HCT116 (cell line): Measurements from ENCODE around the gene TMEM150C. TPM values are rescaled to one million over a fixed set of nuclear protein-coding genes. Genes with fewer than 3 reads are reported as not detected.

Experiments used
- ATAC-seq: fragments of 200-7000 bp; cut with Tn5 transposase; 2 replicates; pipeline ENCODE4 v1.9.1; 2020; ENCODE audit warnings: mild to moderate bottlenecking, moderate library complexity
- BruUV-seq: library from RNA; stranded (reverse); fragments of 400-500 nt; replicated peaks from 2 replicates; lab custom pipeline; 2021; lab: Mats Ljungman, UMichigan
- CTCF ChIA-PET: fragments of 300-600 bp; sonication (Branson Sonifier 250); formaldehyde crosslinking; loops from one replicate; lab custom pipeline; 2021; ENCODE audit warnings: antibody characterized with exemption; lab: Charles Lee
- POLR2A ChIA-PET: fragments of 300-600, 350-600 bp; sonication (Branson Sonifier 250); formaldehyde crosslinking; loops from one replicate; lab custom pipeline; 2021; ENCODE audit warnings: antibody characterized with exemption; lab: Charles Lee
- RAD21 ChIA-PET, 2 experiments: fragments of 300-600 bp; sonication (Branson Sonifier 250); formaldehyde crosslinking; loops; one replicate each; lab custom pipeline; 2023; ENCODE audit warnings: low total read pairs in 2 of 2; ENCODE audit not compliant: uncharacterized antibody in 2 of 2, unreplicated experiment in 2 of 2, low non-redundant PET in 1 of 2; lab: Charles Lee
- DNase-seq: peaks from one replicate; pipeline ENCODE4 v3.0.0-alpha.2; 2010; ENCODE audit warnings: low read depth, low spot score
- H2AFZ ChIP-seq: fragments of 200-600 bp; shearing (Covaris generic), sonication (generic); 2 replicates; pipeline ENCODE4 v1.6.1; 2017; ENCODE audit warnings: low read depth, mixed run types, mixed read lengths, antibody characterized with exemption, low read length; ENCODE audit not compliant: poor library complexity, severe bottlenecking
- H3K27ac ChIP-seq: 2 replicates; pipeline ENCODE4 v1.5.1; 2012; ENCODE audit warnings: low read depth, low read length
- H3K27me3 ChIP-seq: fragments of 200-600 bp; sonication (generic); 2 replicates; pipeline ENCODE4 v1.6.1; 2016; ENCODE audit warnings: mixed run types, low read length, mixed read lengths; ENCODE audit not compliant: insufficient read depth
- H3K36me3 ChIP-seq, 2 experiments: fragments of 200-500 bp in 1 of 2; fragments of 200-600 bp in 1 of 2; sonication (Bioruptor generic) in 1 of 2; sonication (generic) in 1 of 2; 2 replicates each; pipeline versions ENCODE4 v1.5.1 to v1.6.1; 2014 to 2016; ENCODE audit warnings: low read length in 2 of 2, inconsistent platforms in 1 of 2, mixed read lengths in 1 of 2, mixed run types in 1 of 2; ENCODE audit not compliant: insufficient read depth in 2 of 2, control insufficient read depth in 1 of 2
- H3K4me1 ChIP-seq, 2 experiments: fragments of 200-600 bp in 1 of 2; sonication (generic) in 1 of 2; 2 replicates each; pipeline versions ENCODE4 v1.5.1 to v1.6.1; 2012 to 2017; ENCODE audit warnings: low read length in 2 of 2, inconsistent platforms in 1 of 2, mild to moderate bottlenecking in 1 of 2, mixed read lengths in 1 of 2, mixed run types in 1 of 2, moderate library complexity in 1 of 2; ENCODE audit not compliant: insufficient read depth in 2 of 2, control insufficient read depth in 1 of 2
- H3K4me2 ChIP-seq: fragments of 200-600 bp; sonication (generic); 2 replicates; pipeline ENCODE4 v1.6.1; 2017; ENCODE audit warnings: mixed run types, low read length, mixed read lengths
- H3K4me3 ChIP-seq, 2 experiments: fragments of 200-600 bp in 1 of 2; sonication (generic) in 1 of 2; replicated peaks in 1 of 2; 2 replicates each; pipeline ENCODE4 v1.5.1; 2011 to 2016; ENCODE audit warnings: low read length in 2 of 2, control low read depth in 1 of 2, low read depth in 1 of 2, mild to moderate bottlenecking in 1 of 2, mixed read lengths in 1 of 2, mixed run types in 1 of 2
- H3K79me2 ChIP-seq: fragments of 200-600 bp; sonication (generic); 2 replicates; pipeline ENCODE4 v1.6.1; 2017; ENCODE audit warnings: mild to moderate bottlenecking, mixed run types, low read length, moderate library complexity, mixed read lengths; ENCODE audit not compliant: insufficient read depth
- H3K9ac ChIP-seq: fragments of 200-600 bp; sonication (generic); 2 replicates; pipeline ENCODE4 v1.6.1; 2016; ENCODE audit warnings: low read length, mixed read lengths
- H3K9me2 ChIP-seq: fragments of 200-600 bp; sonication (generic), shearing (Covaris generic); 2 replicates; pipeline ENCODE4 v1.6.1; 2017; ENCODE audit warnings: mixed run types, mild to moderate bottlenecking, moderate library complexity; ENCODE audit not compliant: insufficient read depth
- H3K9me3 ChIP-seq, 2 experiments: fragments of 200-500 bp in 1 of 2; fragments of 200-600 bp in 1 of 2; sonication (Bioruptor generic) in 1 of 2; sonication (generic) in 1 of 2; 2 replicates each; pipeline ENCODE4 v1.6.1; 2014 to 2017; ENCODE audit warnings: low read length in 2 of 2, mixed read lengths in 2 of 2, inconsistent platforms in 1 of 2, low read depth in 1 of 2, mild to moderate bottlenecking in 1 of 2, mixed run types in 1 of 2, moderate library complexity in 1 of 2; ENCODE audit not compliant: control insufficient read depth in 1 of 2, insufficient read depth in 1 of 2
- H4K20me1 ChIP-seq: fragments of 200-600 bp; sonication (generic), shearing (Covaris generic); 2 replicates; pipeline ENCODE4 v1.6.1; 2017; ENCODE audit warnings: mixed run types, mild to moderate bottlenecking, moderate library complexity; ENCODE audit not compliant: insufficient read depth
- ATF3 ChIP-seq: IDR thresholded peaks from 2 replicates; pipeline ENCODE4 v1.6.1; 2012
- CBX3 ChIP-seq: IDR thresholded peaks from 2 replicates; pipeline ENCODE4 v1.6.1; 2012; ENCODE audit warnings: low read depth
- CEBPB ChIP-seq: IDR thresholded peaks from 2 replicates; pipeline ENCODE4 v1.6.1; 2012; ENCODE audit warnings: low read depth
- EGR1 ChIP-seq: IDR thresholded peaks from 2 replicates; pipeline ENCODE4 v1.6.1; 2012; ENCODE audit warnings: low read depth
- ELF1 ChIP-seq: IDR thresholded peaks from 2 replicates; pipeline ENCODE4 v1.6.1; 2012; ENCODE audit warnings: low read depth, borderline replicate concordance
- EZH2phosphoT487 ChIP-seq: fragments of 200-600 bp; IDR thresholded peaks from 2 replicates; pipeline ENCODE4 v1.6.1; 2018; ENCODE audit warnings: antibody characterized with exemption, borderline replicate concordance
- FOSL1 ChIP-seq: IDR thresholded peaks from 2 replicates; pipeline ENCODE4 v1.6.1; 2012; ENCODE audit warnings: low read depth
- JUND ChIP-seq: IDR thresholded peaks from 2 replicates; pipeline ENCODE4 v1.6.1; 2012
- POLR2A ChIP-seq: IDR thresholded peaks from 2 replicates; pipeline ENCODE4 v1.7.0; 2011; ENCODE audit warnings: borderline replicate concordance; ENCODE audit not compliant: insufficient read depth, insufficient read length; ENCODE audit errors: extremely low read depth
- POLR2AphosphoS5 ChIP-seq: IDR thresholded peaks from 2 replicates; pipeline ENCODE4 v1.6.1; 2011; ENCODE audit warnings: mild to moderate bottlenecking, low read depth, low read length, moderate library complexity
- REST ChIP-seq: IDR thresholded peaks from 2 replicates; pipeline ENCODE4 v1.6.1; 2012; ENCODE audit warnings: low read depth
- YY1 ChIP-seq: IDR thresholded peaks from 2 replicates; pipeline ENCODE4 v1.6.1; 2011; ENCODE audit warnings: low read length, low read depth, moderate library complexity, mild to moderate bottlenecking; ENCODE audit not compliant: insufficient replicate concordance; ENCODE audit errors: extremely low read depth
- ZFX ChIP-seq: fragments of 450-650 bp; IDR thresholded peaks from 2 replicates; pipeline ENCODE4 v1.6.1; 2017
- ZNF274 ChIP-seq: fragments of 200-500 bp; sonication (Bioruptor generic); IDR thresholded peaks from 2 replicates; pipeline ENCODE4 v1.6.1; 2014; ENCODE audit warnings: mild to moderate bottlenecking, low read depth, low read length, inconsistent platforms
- intact Hi-C: fragments of 100-400 bp; cut with micrococcal nuclease; formaldehyde crosslinking; loops from 2 replicates; pipeline ENCODE4 v1.10.0; 2022
- total RNA-seq: library from RNA; stranded (reverse); gene quantifications from one replicate; pipeline ENCODE4 v1.2.1, GENCODE V29; 2021; ENCODE audit not compliant: unreplicated experiment
- TF ChIP-seq, protein P1 (sequence below): IDR thresholded peaks from 2 replicates; pipeline ENCODE4 v1.6.1; 2011; ENCODE audit warnings: mild to moderate bottlenecking, low read length, moderate library complexity; ENCODE audit not compliant: insufficient replicate concordance; ENCODE audit errors: extremely low read depth
- TF ChIP-seq, protein P2 (sequence below): IDR thresholded peaks from 2 replicates; pipeline ENCODE4 v1.6.1; 2012
- TF ChIP-seq, protein P3 (sequence below), 3 experiments: fragments of 200-600 bp in 1 of 3; sonication (generic) in 1 of 3; IDR thresholded peaks in 2 of 3; conservative IDR thresholded peaks in 1 of 3; 2 replicates each; pipeline ENCODE4 v1.5.1; 2012 to 2017; ENCODE audit warnings: low read depth in 2 of 3, low read length in 2 of 3, antibody characterized with exemption in 1 of 3, borderline replicate concordance in 1 of 3, control low read depth in 1 of 3, mild to moderate bottlenecking in 1 of 3, mixed read lengths in 1 of 3, mixed run types in 1 of 3, moderate library complexity in 1 of 3; ENCODE audit not compliant: insufficient read depth in 1 of 3

The TMEM150C gene
- total RNA-seq, 1 experiment from 2014 or later = 1.2 TPM

- TF ChIP-seq, protein P1, sequence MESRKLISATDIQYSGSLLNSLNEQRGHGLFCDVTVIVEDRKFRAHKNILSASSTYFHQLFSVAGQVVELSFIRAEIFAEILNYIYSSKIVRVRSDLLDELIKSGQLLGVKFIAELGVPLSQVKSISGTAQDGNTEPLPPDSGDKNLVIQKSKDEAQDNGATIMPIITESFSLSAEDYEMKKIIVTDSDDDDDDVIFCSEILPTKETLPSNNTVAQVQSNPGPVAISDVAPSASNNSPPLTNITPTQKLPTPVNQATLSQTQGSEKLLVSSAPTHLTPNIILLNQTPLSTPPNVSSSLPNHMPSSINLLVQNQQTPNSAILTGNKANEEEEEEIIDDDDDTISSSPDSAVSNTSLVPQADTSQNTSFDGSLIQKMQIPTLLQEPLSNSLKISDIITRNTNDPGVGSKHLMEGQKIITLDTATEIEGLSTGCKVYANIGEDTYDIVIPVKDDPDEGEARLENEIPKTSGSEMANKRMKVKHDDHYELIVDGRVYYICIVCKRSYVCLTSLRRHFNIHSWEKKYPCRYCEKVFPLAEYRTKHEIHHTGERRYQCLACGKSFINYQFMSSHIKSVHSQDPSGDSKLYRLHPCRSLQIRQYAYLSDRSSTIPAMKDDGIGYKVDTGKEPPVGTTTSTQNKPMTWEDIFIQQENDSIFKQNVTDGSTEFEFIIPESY = no peak
- TF ChIP-seq REST (no peak), ATF3 (no peak), FOSL1 (no peak), YY1 (no peak), ELF1 (no peak), ZFX (no peak), EGR1 (no peak), POLR2AphosphoS5 (no peak), CBX3 (no peak), ZNF274 (no peak), EZH2phosphoT487 (no peak), POLR2A (no peak), CEBPB (no peak), JUND (no peak)
- TF ChIP-seq, protein P2, sequence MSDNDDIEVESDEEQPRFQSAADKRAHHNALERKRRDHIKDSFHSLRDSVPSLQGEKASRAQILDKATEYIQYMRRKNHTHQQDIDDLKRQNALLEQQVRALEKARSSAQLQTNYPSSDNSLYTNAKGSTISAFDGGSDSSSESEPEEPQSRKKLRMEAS = no peak
- TF ChIP-seq, protein P3, sequence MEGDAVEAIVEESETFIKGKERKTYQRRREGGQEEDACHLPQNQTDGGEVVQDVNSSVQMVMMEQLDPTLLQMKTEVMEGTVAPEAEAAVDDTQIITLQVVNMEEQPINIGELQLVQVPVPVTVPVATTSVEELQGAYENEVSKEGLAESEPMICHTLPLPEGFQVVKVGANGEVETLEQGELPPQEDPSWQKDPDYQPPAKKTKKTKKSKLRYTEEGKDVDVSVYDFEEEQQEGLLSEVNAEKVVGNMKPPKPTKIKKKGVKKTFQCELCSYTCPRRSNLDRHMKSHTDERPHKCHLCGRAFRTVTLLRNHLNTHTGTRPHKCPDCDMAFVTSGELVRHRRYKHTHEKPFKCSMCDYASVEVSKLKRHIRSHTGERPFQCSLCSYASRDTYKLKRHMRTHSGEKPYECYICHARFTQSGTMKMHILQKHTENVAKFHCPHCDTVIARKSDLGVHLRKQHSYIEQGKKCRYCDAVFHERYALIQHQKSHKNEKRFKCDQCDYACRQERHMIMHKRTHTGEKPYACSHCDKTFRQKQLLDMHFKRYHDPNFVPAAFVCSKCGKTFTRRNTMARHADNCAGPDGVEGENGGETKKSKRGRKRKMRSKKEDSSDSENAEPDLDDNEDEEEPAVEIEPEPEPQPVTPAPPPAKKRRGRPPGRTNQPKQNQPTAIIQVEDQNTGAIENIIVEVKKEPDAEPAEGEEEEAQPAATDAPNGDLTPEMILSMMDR (IDR thresholded peaks at IDR 0.05 in 2 of 3, conservative IDR thresholded peaks at IDR 0.05 in 1 of 3; ENCODE audit: borderline replicate concordance in 1 of 3, insufficient read depth in 1 of 3, low read depth in 2 of 3, low read length in 2 of 3) = no peak
- CTCF ChIA-PET = no interaction called here
- Histone ChIP-seq H2AFZ (no peak overlapping the region), H3K9me2 (no peaks in the 10 kb centered on the region), H3K4me3 (no peak overlapping the region), H3K36me3 (no peaks in the 10 kb centered on the region), H3K4me2 (no peak overlapping the region), H3K27ac (no peak overlapping the region), H3K4me1 (no peaks in the 10 kb centered on the region), H4K20me1 (no peaks in the 10 kb centered on the region), H3K9me3 (no peaks in the 10 kb centered on the region), H3K79me2 (no peaks in the 10 kb centered on the region), H3K27me3 (no peaks in the 10 kb centered on the region), H3K9ac (no peak overlapping the region)
- no peak for ATAC-seq
- RAD21 ChIA-PET = no interaction called here
- DNase-seq = no peak
- POLR2A ChIA-PET = no interaction called here
- intact Hi-C loops = no loop called here
- BruUV-seq = no TSS peak
Observed at GRCh38 chr4:82481506-82481840, 80.3 kb downstream of the TMEM150C start.
